GM21447 (cell line): ENCODE results near the gene ERC2.
A peak's percentile ranks its signal among the peaks of the same experiment; 100 is the strongest.

Experiments used
- ATAC-seq: cut with Tn5 transposase; IDR thresholded peaks from one replicate; pipeline ENCODE4 v1.9.1; 2021; ENCODE audit not compliant: unreplicated experiment

ERC2 gene

GRCh38 chr3:55697177-55697865 is 770.9 kb downstream of the ERC2 start:
- ATAC-seq: no peak

- no peak for ATAC-seq
Measured at GRCh38 chr3:55692957-55693558, 775.2 kb downstream of the ERC2 start.

- ATAC-seq: no peak
Measured at GRCh38 chr3:55692295-55692956, 775.8 kb downstream of the ERC2 start.

GRCh38 chr3:55691141-55691540 is 777.1 kb downstream of the ERC2 start:
- ATAC-seq: no peak

GRCh38 chr3:55690726-55691125 is 777.5 kb downstream of the ERC2 start:
- peak; percentile 81 for ATAC-seq

- no peak for ATAC-seq
Measured at GRCh38 chr3:55690177-55690576, 778.1 kb downstream of the ERC2 start.

- no peak for ATAC-seq
Measured at GRCh38 chr3:55688154-55688553, 780.1 kb downstream of the ERC2 start.

GRCh38 chr3:55687526-55687925 is 780.7 kb downstream of the ERC2 start:
- no peak for ATAC-seq

- no peak for ATAC-seq
Measured at GRCh38 chr3:55686426-55687254, 781.6 kb downstream of the ERC2 start.

GRCh38 chr3:55683666-55684270 is 784.5 kb downstream of the ERC2 start:
- no peak for ATAC-seq

- ATAC-seq: no peak
Measured at GRCh38 chr3:55682461-55682860, 785.8 kb downstream of the ERC2 start.

- no peak for ATAC-seq
Measured at GRCh38 chr3:55678546-55679216, 789.6 kb downstream of the ERC2 start.

GRCh38 chr3:55676643-55677042 is 791.6 kb downstream of the ERC2 start:
- ATAC-seq: no peak

- peak; percentile 97 for ATAC-seq
Measured at GRCh38 chr3:55675478-55675877, 792.8 kb downstream of the ERC2 start.

- no peak for ATAC-seq
Measured at GRCh38 chr3:55673764-55674163, 794.5 kb downstream of the ERC2 start.

- ATAC-seq: no peak
Measured at GRCh38 chr3:55669133-55669532, 799.1 kb downstream of the ERC2 start.

- no peak for ATAC-seq
Measured at GRCh38 chr3:55668359-55668758, 799.9 kb downstream of the ERC2 start.

GRCh38 chr3:55664387-55664786 is 803.9 kb downstream of the ERC2 start:
- no peak for ATAC-seq

GRCh38 chr3:55662683-55663082 is 805.6 kb downstream of the ERC2 start:
- ATAC-seq: no peak

- ATAC-seq: no peak
Measured at GRCh38 chr3:55661571-55661970, 806.7 kb downstream of the ERC2 start.
